ENCODE data around the gene HIVEP1. TPM values are rescaled to one million over a fixed set of nuclear protein-coding genes. Genes with fewer than 3 reads are reported as not detected.

HIVEP1 gene
- polyA plus RNA-seq, 3 donors, result 1.7 to 8.7 (median 2.7) TPM

DNA sequence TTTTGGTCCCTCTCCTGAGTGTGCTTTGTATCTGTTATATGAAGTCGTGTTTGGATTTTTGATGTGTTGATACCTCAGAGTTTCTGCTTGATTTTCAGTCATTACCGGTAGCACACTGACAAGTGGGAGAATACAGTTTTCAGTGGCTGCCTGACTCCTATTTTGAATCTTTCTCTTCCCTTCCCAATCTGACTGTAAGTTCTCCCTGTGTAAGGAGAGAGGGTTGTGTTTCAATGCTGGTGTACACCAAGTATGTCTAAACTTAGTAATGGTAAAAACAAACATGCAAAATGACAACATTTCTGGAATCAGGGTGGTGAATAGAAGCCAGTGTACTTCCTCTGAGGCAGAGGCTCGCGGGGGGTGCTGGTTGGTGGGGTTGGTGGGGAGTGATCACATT lies 103.4 kb downstream of the HIVEP1 start:
- no peak for DNase-seq
- Histone ChIP-seq H3K4me1 (ENCODE audit: control insufficient read depth in 1 of 2, insufficient read depth in 2 of 2, low read length in 2 of 2) (peaks cover 5 to 12% of the 10 kb centered on the region in 2 donors), H3K9me3 (replicated peaks in 1 of 2; ENCODE audit: control insufficient read depth in 1 of 2, insufficient read depth in 1 of 2, low read length in 2 of 2) (no peaks in the 10 kb centered on the region), H3K27me3 (ENCODE audit: control insufficient read depth in 2 of 2, insufficient read depth in 2 of 2, low read length in 2 of 2) (no peaks in the 10 kb centered on the region), H3K27ac (ENCODE audit: low read depth in 1 of 2, low read length in 2 of 2) (no peak overlapping the region), H4K20me1 (ENCODE audit: insufficient read depth, low read length) (no peaks in the 10 kb centered on the region), H3K4me3 (replicated peaks in 1 of 3; ENCODE audit: low read depth in 2 of 3, low read length in 3 of 3) (no peak overlapping the region), H3K79me2 (ENCODE audit: insufficient read depth, low read length) (no peaks in the 10 kb centered on the region), H3K36me3 (replicated peaks in 1 of 2; ENCODE audit: control insufficient read depth in 1 of 2, insufficient read depth in 2 of 2, low read length in 2 of 2) (peaks cover 4 to 12% of the 10 kb centered on the region in 2 donors), H3K9ac (ENCODE audit: insufficient read depth, low read length, poor library complexity, severe bottlenecking) (no peak overlapping the region), H3K4me2 (replicated peaks; ENCODE audit: extremely low read depth, low read length, poor library complexity, severe bottlenecking) (no peak overlapping the region), H2AFZ (ENCODE audit: insufficient read depth, low read depth, low read length, poor library complexity, severe bottlenecking) (no peak overlapping the region)
- 100% methylated on average over 1 of the region's 4 CpGs for whole genome bisulfite sequencing (ENCODE audit: insufficient coverage)
- H3K36me3 Mint-ChIP-seq, result peaks cover 15 to 16% of the 10 kb centered on the region in 2 donors
- peaks cover 0 to 11% (median 2%) of the 10 kb centered on the region in 7 donors for H3K9me3 Mint-ChIP-seq
- intact Hi-C loops (cut with micrococcal nuclease), result no loop called here
- H3K4me1 Mint-ChIP-seq, result peaks cover 30% of the 10 kb centered on the region
- peak overlapping the region in 2 of 7 donors; percentile 28 to 46 for H3K27ac Mint-ChIP-seq
- H3K27me3 Mint-ChIP-seq (ENCODE audit: low read depth in 3 of 3), result no peaks in the 10 kb centered on the region
- H3K4me3 Mint-ChIP-seq, result no peak overlapping the region
- TF ChIP-seq, protein P1, sequence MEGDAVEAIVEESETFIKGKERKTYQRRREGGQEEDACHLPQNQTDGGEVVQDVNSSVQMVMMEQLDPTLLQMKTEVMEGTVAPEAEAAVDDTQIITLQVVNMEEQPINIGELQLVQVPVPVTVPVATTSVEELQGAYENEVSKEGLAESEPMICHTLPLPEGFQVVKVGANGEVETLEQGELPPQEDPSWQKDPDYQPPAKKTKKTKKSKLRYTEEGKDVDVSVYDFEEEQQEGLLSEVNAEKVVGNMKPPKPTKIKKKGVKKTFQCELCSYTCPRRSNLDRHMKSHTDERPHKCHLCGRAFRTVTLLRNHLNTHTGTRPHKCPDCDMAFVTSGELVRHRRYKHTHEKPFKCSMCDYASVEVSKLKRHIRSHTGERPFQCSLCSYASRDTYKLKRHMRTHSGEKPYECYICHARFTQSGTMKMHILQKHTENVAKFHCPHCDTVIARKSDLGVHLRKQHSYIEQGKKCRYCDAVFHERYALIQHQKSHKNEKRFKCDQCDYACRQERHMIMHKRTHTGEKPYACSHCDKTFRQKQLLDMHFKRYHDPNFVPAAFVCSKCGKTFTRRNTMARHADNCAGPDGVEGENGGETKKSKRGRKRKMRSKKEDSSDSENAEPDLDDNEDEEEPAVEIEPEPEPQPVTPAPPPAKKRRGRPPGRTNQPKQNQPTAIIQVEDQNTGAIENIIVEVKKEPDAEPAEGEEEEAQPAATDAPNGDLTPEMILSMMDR (IDR thresholded peaks at IDR 0.05), result no peak

DNA sequence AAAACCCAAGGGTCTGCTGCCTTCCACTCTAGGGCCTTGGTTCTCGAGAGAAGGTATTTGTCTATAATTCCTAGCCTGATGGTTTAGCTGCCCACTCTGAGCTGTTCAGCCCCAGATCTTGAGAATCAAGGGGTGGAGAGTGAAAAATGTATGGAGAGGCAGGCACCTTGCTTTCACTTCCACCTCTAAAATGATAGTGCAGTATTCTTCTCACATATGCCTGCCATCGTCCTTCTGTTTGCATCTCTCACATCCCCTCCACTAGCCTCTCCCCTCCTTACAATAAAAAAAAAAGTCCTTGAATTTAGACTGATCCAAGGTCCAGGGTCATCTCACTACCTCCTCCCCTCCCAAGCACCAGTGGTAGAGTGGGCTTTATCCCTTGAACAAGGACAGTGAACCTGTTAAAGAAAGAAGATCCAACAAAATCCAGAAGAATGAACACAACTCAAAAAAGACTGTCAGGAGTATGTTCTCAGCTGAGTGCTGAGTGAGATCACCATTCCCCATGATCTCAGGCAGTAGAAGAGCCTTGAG lies 104.2 kb downstream of the HIVEP1 start:
- Histone ChIP-seq H4K20me1 (ENCODE audit: insufficient read depth, low read length) (no peaks in the 10 kb centered on the region), H3K9me3 (replicated peaks in 1 of 2; ENCODE audit: control insufficient read depth in 1 of 2, insufficient read depth in 1 of 2, low read length in 2 of 2) (no peaks in the 10 kb centered on the region), H3K27me3 (ENCODE audit: control insufficient read depth in 2 of 2, insufficient read depth in 2 of 2, low read length in 2 of 2) (no peaks in the 10 kb centered on the region), H3K4me3 (replicated peaks in 1 of 3; ENCODE audit: low read depth in 2 of 3, low read length in 3 of 3) (no peak overlapping the region), H3K27ac (ENCODE audit: low read depth in 1 of 2, low read length in 2 of 2) (no peak overlapping the region), H3K9ac (ENCODE audit: insufficient read depth, low read length, poor library complexity, severe bottlenecking) (no peak overlapping the region), H3K36me3 (replicated peaks in 1 of 2; ENCODE audit: control insufficient read depth in 1 of 2, insufficient read depth in 2 of 2, low read length in 2 of 2) (peaks cover 9 to 15% of the 10 kb centered on the region in 2 donors), H3K79me2 (ENCODE audit: insufficient read depth, low read length) (no peaks in the 10 kb centered on the region), H3K4me1 (ENCODE audit: control insufficient read depth in 1 of 2, insufficient read depth in 2 of 2, low read length in 2 of 2) (peaks cover 5 to 12% of the 10 kb centered on the region in 2 donors), H2AFZ (ENCODE audit: insufficient read depth, low read depth, low read length, poor library complexity, severe bottlenecking) (no peak overlapping the region), H3K4me2 (replicated peaks; ENCODE audit: extremely low read depth, low read length, poor library complexity, severe bottlenecking) (no peak overlapping the region)
- Mint-ChIP-seq H3K36me3 (peaks cover 21 to 23% of the 10 kb centered on the region in 2 donors), H3K4me3 (no peak overlapping the region), H3K9me3 (peaks cover 0 to 11% (median 3%) of the 10 kb centered on the region in 7 donors), H3K27me3 (ENCODE audit: low read depth in 3 of 3) (no peaks in the 10 kb centered on the region), H3K27ac (peak overlapping the region in 3 of 7 donors; percentile 10 to 65 (median 57)), H3K4me1 (peaks cover 30% of the 10 kb centered on the region)
- TF ChIP-seq, protein P1 (IDR thresholded peaks at IDR 0.05), result no peak
- intact Hi-C loops (cut with micrococcal nuclease), result no loop called here
- WGBS (ENCODE audit: insufficient coverage), result 50% methylated on average over 1 of the region's 2 CpGs
- DNase-seq, result no peak
